Loucy (cell line): ENCODE results near the gene SAA4.

Experiments
- CTCF ChIP-seq: fragments of 200-600 bp; sonication (generic); conservative IDR thresholded peaks from 2 replicates; pipeline ENCODE4 v1.5.1; 2014; ENCODE audit warnings: mild to moderate bottlenecking, antibody characterized with exemption, low read length
- EZH2phosphoT487 ChIP-seq: fragments of 200-600 bp; IDR thresholded peaks from 2 replicates; pipeline ENCODE4 v1.6.1; 2018; ENCODE audit warnings: antibody characterized with exemption, mild to moderate bottlenecking, moderate library complexity, borderline replicate concordance

GRCh38 chr11:18188796-18189195 lies 47.8 kb downstream of the SAA4 start:
- no peak for TF ChIP-seq CTCF
- no peak for TF ChIP-seq EZH2phosphoT487
